ENCODE data around the gene UBL3.

- no peak for TF ChIP-seq GATA2 (IDR thresholded peaks at IDR 0.05; ENCODE audit: low read depth, low read length)
- TF ChIP-seq GATA3 (IDR thresholded peaks at IDR 0.05; ENCODE audit: low read depth, low read length): no peak
These were observed 88.6 kb downstream of the UBL3 start for GRCh38 chr13:29761815-29762214.

All from SH-SY5Y (cell line).